Stimulated activated CD8-positive, alpha-beta memory T cell treated with anti-CD3 and anti-CD28 coated beads, Interleukin-4, amount 100 ng/mL, for 24 hours (primary cell): ENCODE data around the gene TRIM40.
A peak's percentile ranks its signal among the peaks of the same experiment; 100 is the strongest.

Experiments
- DNase-seq: peaks from one replicate; pipeline ENCODE4 v3.0.0-alpha.2; 2020; ENCODE audit warnings: low read depth

TRIM40 gene

DNA sequence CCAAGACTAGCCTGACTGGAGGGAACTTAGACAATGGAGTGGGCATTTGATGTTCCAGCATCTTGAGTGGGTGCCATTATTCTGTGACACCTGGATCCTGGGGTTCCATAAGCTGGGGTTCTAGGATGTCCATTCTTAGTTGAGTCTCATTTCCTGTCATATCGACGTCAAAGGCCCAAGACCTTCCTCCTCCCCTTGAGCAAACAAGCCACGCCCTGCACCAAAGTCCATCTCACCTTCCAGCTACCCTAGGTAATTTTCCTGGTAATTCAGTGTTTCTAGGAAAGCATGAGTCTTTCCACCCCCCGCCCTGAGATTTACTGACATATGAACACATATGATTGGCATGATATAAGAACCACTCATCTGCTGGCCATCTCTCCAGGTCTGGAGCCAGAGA is at the start of gene TRIM40:
TRIM40 (plus strand) TSS at position 384 of the 400 bp plus-strand sequence. CDS start 897 bp downstream, outside the sequence.
- no peak for DNase-seq

GRCh38 chr6:30087876-30088275 is 48.1 kb upstream of the TRIM40 start:
- DNase-seq, result no peak

DNA sequence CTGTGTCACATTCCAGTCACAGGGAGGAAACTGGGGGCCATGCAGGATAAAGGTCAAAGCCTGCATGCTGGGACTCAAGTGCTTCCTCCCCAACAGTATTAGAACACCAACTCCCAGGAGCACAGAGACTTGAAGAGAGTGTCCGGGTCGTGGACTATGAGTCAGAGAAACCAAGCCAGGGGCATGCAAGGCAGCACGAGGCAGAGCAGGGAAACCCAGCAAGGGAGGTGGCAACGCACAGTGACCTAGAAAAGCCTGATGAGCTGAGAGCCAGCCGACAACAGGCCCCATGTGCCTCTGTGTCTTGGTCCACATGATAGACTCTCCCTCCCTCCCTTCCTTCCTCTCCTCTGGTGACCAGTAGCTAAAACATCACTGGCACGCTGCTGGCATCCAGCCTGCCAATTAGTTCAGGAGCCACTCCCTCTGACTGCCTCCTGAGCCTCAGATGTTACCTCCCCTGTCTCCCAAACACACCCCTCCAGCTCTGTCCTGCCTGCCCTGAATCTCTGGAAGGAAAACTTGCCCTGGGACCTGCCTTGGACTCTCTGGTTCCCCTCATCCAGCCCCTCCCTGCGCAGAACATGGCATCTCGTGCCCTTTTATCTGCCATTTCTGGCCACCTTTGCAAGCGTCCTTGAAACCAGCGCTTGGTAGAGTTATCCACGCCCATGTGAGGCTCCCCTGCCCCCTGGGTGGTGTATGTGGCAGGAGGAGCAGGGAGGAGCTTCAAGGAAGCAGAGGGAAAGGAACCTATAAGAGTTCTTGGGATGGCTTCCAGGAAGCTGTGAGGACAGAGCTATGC is 44.2 kb upstream of the TRIM40 start:
- no peak for DNase-seq

DNA sequence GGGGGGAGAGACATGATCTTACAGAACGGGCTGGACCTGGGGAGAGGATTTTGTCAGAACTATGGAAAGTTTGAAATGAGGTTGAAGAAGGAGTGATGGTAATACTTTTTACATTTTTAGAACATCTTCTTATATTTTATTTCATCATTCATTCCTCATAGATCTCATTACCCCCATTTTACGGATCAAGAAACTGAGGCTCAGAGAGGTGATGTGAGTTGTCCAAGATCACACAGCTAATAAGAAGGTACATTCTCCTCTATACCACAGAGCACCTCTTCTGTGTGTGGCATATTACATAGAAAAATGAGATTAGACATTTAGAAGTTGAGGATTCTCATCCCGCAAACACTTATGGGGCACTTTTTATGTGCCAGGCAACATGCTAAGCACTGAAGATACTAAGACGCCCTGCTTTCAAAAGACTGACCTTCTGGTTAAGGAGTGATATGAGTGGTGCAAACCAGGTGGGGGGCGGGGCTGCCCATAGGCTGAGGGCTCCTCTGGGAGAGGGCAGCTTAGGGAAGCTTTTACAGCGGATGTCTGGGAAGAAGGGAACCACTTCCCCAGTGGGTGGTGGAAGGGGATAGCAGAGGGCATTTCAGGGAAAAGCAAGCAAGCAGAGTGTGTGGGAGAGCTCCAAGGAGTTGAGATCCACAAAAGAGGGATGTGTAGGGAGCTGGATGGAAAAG is 42.9 kb upstream of the TRIM40 start:
- DNase-seq, result no peak

GRCh38 chr6:30093951-30094661 is 41.8 kb upstream of the TRIM40 start:
- no peak for DNase-seq

DNA sequence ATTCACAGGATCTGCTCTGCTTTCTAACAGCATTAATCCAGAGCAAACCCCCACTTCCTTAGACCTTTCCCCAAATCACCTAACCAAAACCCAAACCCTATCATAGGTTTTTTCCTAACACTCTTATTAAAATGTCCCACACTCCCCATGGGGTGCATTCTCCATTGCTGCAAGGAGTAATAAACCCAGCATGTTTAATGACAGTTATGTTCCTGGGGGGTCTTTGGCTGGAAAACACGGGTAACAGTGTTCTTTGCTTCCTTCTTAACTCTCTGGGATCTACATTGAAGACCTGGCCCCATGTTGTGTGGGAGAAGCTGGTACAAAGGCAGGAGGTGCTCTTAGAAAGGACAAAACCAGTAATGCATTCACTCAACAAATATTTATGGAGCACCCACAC is 39.1 kb upstream of the TRIM40 start:
- DNase-seq, result no peak

- DNase-seq, result no peak
Observed at GRCh38 chr6:30097902-30098768, 37.8 kb upstream of the TRIM40 start.

DNA sequence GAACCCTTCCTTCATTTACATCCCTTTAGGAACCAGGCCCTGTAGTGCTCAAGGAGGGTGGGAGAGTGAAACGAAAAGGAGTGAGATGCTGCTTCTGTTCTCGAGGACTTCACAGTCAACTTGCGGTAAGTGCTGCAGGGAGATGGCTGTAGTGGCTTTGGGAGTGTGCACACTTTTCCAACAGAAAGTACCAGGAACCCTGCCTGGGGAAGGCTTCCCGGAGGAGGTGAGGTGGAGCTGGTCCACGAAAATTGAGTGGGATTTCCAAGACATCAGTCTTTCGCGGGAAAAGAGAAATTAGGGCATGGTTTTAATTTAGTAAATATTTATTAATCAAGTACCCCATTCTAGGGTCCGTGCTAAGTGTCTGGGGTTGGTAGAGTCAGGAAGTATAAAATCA is 35.8 kb upstream of the TRIM40 start:
- DNase-seq, result no peak

- DNase-seq, result no peak
Observed at GRCh38 chr6:30100585-30101443, 35.1 kb upstream of the TRIM40 start.

DNA sequence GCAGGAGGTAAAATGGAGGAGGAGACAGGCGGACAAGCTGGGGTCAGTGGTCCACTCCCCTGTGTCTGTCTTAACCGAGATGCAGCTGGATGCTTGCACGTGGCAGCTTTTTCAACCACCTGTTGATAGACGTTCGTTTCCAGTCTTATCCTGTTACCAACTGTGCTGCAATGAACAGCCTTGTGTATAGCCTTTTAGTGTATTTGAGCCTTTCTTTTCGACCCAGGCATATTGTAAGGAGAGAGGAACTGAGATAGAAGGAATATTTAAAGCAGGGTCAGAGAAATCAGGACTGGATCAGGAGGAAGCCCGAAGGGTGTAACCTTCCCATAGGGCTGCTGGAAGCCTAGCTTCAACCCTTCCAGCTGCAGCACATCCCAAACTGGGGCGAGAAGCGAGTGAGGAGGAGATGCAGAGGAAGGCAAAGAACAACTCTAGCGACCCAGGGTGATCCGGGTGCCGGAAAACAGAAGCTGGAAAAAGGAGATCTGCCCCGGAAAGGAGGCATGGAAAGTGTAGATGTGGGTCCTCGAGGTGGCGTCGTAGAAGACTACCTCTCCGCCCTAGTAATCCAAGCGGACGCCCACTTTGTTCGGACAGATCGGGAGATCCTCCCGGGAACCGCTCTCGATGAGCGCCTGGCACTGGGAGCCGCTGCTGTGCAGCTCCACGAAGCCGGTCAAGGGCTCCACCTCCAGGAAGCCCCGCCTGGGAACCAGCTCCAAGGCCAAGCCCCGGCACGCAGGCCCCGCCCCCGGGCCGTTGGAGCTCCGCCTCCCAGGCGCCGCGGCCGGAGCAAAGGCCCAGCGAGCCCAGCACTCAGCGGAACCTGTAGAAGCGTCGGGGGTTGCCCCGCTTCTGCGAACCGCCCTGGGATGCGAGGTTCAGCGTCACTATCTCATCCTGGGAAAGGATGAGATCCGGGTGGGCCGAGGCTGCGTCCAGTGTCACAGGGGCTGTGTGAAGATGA is 34.2 kb upstream of the TRIM40 start:
- DNase-seq, result peak; percentile 61

- no peak for DNase-seq
Observed at GRCh38 chr6:30102414-30102969, 33.4 kb upstream of the TRIM40 start.

- DNase-seq, result peak; percentile 70
Observed at GRCh38 chr6:30102970-30103871, 32.7 kb upstream of the TRIM40 start.

- DNase-seq, result no peak
Observed at GRCh38 chr6:30103872-30104179, 32.1 kb upstream of the TRIM40 start.

DNA sequence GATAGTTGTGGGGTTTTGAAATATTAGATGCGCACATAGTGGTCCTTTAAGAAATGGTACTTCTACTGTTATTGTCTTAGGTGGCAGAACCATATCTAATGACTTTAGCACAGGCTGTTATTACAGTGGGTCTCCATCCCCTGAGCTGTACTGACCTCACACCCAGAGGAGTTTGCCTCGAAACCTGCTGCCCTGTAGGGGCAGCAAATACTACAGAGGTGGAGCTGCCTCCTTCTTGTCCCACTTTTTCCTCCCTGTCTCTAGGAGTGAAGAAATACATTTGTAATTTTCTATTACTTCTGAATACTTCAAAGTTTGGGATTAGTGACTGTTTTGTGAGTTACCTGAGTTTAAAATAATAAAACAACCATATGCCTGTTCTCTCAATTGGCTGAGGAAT is 31.3 kb upstream of the TRIM40 start:
- no peak for DNase-seq

DNA sequence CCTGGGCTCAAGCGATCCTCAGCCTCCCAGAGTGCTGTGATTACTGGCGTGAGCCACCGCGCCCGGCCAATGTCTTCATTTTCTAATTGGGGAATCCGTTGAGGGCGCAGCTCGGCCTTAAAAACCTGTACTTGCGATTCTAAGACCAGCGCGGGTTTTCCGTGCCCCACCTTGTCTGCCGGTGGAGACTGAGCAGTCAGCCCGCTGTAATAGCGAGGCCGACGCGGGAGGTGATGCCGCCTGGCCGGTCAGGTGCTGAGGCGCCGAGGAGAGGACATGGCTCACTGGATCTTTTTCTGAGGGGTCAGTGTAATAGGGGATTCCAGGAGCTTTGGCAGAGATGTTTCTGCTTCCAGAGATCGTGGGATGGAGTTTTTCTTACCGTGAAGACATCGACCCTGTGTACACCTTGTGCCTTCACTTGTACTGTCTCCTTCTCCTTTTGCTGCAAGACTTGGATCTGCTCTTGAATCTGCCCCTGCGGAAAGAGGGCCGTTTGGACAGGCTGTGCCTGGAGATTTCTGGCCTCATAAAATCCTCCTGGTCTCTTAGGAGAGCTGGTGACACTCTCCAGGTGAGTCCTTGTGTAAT is 24.6 kb upstream of the TRIM40 start:
- no peak for DNase-seq

DNA sequence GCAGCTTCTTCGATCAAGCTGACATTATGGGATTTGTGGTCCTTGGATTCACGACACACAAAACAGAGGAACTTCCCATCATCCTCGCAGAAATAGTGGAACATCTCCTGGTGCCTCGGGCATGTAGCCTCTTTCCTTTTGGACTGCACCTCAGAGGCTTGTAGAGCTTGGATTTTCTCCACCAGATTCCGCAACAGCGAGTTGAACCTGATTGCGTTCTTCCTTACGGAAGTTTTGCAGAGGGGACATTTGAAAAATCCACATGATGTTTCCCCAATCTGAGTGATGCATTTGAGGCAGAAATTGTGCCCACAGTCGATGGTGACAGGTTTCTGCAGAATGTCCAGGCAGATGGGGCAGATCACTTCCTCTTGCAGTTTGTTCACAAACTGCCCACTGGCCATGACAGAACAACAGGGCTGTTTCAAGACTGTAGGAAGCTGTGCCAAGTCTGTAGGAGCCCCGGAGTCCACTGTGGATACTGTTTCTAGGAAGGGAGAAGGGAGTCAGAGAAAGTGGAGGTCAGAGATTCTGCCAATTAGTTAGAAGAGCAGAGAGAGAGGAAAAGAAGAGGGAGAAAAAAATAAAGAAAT is 23.4 kb upstream of the TRIM40 start:
- no peak for DNase-seq

GRCh38 chr6:30113003-30113759 is 22.8 kb upstream of the TRIM40 start, which contains the start of gene TRIM31:
Gene TRIM31 (minus strand): TSS chr6:30113090. CDS start chr6:30112805, 285 bp downstream.
- no peak for DNase-seq
